HL-60/S4 treated with retinoic acid at 250 ng/mL for 4 days and 3 days (cell line): ENCODE measurements around the gene ANGPTL8.

Source experiments
- in situ Hi-C: fragments of 300-500 bp; cut with MboI; formaldehyde crosslinking; loops from 2 replicates; pipeline ENCODE4 v1.7.0; 2022; ENCODE audit warnings: low sequenced_read_pairs

The ANGPTL8 gene

DNA sequence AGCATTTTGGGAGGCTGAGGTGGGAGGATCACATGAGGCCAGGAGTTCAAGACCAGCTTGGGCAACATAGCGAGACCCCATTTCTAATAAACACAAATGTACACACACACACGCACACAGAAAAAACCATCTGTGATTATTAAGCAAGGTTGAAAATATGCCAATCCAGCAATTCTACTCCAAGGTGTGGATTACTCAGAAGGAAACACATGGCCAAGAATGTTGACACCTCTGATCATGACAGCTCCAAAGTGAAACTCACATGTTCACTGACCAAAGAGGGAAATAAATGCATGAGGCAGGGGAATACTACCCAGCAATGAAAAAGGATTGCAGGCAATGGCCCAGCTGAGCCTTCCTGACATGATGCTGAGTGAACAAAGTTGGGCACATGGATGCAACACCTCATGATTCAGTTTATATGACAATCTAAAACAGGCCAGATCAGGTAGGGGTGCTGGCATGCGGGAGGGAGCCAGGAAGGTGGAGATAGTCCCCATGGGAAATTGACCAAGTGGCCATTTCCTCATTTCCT is 18.5 kb downstream of the ANGPTL8 start:
- in situ Hi-C loops, result no loop called here

DNA sequence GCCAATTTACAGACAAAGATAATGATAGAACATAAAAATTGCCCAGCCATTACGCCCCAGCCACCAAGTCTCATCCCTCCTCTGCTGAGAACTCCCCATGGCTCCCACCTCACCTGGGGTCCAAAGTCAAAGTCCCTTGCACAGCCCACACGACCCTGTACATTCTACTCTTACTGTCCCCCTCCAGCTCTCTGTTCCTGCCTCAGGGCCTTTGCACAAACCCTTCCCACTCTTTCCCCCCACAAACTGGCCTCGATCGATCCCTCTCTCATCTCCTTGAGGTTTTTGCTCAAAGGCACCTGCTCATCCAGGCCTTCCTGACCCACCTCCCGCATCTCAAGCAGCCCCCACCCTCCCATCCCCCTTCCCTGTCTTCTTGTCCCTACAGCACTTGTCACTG is 21.6 kb downstream of the ANGPTL8 start:
- in situ Hi-C loops, result no loop called here

DNA sequence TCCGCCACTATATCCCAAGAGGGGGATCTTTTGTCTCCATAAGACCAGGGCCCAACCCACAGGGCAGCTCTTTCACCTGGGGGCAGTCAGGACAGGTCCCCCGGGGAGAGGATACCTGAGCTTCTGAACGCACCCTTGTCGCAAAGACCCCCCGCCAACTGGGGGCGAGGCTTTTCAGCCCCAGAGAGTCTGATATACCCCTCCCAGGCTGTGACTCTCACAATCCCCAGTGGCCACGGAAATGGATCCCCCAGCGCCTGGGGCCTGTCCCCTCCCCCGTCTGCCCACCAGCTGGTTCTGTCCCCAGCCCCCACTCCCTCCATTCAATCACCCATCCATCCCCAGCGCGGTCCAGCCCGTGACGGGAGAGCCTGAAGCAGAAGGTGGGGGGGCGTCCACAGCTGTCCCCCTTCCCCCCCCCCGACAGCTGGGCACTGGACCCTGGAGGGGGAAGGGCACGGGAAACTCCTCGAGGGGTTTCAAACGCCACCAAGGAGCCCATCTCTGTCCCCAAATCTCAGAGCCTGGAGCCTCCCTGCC is 22.1 kb downstream of the ANGPTL8 start:
- in situ Hi-C loops, result no loop called here

DNA sequence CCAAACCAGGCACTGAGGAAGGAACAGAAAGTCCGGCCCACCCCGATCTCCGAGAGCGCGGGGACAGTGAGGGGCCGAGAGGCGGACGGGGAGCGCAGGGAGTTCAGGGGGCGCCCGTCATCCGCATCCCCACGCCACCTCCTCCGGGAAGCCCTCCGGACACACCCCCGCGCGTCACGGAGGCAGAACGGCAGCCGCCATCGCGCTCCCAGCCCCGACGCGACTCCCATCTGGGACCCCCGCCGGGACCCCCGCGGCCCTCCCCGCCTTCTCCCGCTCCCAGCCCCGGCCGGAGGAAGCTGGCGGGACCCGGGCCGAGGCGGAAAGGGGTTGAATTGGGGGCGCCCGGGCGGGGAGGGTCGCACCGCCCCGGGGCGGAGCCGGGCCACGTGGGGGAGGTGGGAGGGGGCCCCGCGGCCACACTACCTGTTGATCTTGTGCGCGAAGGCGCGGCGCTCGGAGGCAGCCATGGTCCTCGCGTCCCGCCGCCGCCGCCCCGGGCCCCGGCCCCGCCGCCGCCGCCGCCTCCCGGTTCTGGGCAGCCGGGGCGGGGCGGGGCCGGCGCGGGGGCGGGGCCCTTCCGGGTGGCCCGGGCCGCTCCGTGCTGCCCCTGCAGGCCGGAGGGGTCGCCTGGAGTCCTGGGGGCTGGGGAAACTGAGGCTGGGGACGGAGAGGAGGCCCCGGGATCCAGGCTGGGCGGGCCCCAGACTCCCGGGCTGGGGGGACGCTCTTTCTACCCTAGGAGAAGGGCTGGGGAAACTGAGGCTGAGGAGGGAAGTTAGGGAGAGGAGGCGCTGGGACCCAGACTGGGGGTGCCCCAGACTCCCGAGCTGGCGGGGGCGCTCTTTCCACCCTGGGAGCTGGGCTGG is 22.8 kb downstream of the ANGPTL8 start, which contains the start of gene DOCK6:
TSS of gene DOCK6 (minus strand) at position 554 of the 869 bp plus-strand sequence. CDS start at position 470, 84 bp downstream.
- in situ Hi-C loops, result no loop called here

DNA sequence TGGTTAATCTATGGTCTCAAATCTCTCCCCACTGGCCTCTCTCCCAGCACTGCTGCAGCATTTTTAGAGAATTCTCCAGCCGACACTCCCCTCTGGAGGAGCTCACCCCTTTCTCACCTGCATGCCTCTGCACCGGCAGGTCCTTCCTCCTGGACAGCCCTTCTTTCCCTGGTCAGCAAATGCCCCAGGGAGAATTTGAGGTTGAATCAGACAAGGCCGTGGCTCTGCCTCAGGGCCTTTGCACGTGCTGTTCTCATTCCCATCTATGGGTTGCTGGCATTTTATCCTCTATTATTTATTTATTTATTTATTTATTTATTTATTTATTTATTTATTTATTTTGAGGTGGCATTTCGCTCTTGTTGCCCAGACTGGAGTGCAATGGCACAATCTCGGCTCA is 24.3 kb downstream of the ANGPTL8 start:
- in situ Hi-C loops, result no loop called here

DNA sequence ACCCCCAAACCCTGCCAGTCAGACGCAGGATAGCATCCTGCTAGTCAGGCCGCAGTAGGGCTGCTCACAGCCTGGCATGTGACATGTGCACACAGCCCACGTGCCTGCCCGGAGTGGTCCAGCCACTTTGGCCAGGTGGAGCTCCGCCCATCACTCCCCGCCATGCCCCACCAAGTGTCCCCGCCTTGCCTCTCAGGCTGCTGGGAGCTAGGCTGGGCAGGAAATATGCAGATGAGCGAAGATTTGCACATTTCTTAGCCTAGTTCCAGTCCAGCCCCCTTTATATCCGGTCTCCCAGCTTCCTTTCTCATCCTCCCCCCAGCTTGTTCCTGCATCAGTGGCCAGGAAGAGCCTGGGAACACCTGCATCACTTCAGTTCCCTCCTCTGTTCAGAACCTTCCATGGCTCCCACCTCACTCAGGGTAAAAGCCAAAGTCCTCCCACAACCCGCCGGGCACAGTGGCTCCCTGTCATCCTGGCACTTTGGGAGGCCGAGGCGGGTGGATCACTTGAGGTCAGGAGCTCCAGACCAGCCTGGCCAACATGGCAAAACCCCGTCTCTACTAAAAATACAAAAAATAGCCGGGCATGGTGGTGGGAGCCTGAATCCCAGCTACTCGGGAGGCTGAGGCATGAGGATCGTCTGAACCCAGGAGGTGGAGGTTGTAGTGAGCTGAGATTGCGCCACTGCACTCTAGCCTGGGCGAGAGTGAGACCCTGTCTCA is 25.2 kb downstream of the ANGPTL8 start:
- in situ Hi-C loops, result no loop called here

DNA sequence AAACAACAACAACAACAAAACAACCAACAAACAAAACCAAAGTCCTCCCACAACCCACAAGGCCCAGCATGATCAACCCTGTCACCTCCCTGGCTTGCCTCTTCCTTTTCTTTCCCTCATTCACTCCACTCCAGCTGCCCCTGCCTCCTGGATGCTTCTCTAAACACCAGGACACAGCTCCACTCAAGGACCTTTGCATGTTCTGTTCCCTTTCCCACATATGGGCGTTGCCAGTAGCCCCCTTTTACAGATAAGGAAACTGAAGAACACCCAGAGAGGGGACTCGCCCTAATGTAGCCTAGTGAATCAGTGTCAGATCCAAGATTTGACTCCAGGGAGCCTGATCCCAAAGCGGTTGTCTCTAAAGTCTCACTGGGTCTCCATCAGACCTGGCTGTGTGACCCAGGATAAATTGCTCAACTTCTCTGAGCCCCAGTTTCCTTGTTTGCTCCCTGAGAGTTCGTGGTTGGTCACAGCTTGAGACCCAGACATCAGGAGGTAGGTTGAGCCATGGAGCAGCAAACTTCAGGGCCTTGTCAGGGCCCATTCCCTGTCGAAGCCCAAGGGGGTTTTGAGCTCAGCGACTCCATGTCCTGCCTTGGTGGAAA is 25.9 kb downstream of the ANGPTL8 start:
- in situ Hi-C loops, result no loop called here

DNA sequence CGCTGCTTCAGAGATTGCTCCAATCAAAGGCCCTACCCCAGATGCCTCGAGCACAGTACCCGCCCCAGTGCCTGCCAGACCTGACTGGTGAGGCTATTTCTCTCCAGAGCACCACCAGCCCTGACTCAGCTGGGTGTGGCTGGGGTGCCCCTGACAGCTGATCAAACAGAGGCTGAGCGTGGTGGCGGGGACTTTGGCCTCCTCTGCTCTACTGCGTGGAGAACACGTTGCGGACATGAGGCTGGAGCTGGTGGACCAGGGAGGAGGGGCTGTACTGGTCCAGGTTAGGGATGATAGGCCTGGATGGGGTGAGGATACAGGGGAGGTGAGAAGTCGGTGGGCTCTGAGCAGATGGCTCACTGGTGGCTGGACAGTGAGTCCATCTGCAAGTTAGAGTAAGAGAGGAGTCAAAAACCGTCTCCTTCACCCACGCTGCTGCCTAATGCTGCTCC is 26.4 kb downstream of the ANGPTL8 start:
- in situ Hi-C loops, result no loop called here

DNA sequence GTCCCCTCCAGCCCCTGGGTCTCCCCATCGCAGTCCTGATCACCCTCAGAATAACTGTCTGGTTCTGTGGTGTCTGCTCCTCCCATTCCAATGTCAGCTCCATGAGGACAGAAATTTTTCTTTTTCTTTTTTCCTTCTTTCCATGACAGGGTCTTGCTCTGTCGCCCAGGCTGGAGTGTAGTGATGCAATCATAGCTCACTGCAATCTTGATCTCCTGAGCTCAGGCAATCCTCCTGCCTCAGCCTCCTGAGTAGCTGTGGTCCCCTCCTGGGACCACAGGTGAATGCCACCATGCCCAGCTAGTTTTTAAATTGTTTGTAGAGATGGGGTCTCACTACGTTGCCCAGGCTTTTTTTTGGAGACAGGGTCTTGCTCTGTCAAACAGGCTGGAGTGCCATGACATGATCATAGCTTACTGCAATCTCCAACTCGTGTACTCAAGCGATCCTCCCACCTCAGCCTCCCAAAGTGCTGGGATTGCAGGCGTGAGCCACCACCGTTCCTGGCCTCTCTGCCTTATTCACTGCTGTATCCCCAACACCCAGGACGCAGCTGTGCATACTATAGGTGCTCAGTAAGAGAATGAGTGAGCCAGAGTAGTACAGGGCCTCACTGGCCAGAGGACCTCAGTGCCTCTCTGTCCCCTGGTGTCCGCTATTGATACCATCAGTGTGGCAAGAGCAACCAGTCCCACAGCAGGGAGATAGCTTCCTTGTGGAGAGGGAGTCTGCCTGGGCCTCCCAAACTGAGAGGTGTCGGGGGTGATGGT is 28.1 kb downstream of the ANGPTL8 start:
- in situ Hi-C loops, result no loop called here

DNA sequence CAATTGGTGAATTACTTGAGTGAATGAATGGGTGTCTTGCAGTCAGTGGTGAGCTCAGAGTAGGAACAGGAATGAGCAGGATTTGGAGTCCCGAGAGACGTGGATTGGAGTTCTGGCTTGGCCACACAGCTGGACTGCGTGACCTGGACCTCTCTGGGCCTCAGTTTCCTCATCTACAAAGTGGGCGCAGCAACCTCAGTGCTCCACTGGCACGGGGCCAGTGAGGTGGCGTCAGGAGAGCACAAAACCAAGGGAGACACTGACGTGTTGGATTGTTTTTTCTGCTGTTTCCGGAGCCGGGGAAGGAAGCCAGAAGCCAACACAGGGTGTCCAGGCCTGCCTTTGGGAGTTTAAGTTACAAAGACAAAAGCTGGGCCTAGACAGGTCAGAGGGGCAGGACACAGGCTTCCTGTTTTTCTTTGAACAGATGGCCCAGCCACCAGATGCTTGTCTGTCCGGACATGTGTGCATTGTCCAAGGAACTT is 29.4 kb downstream of the ANGPTL8 start:
- in situ Hi-C loops, result no loop called here

DNA sequence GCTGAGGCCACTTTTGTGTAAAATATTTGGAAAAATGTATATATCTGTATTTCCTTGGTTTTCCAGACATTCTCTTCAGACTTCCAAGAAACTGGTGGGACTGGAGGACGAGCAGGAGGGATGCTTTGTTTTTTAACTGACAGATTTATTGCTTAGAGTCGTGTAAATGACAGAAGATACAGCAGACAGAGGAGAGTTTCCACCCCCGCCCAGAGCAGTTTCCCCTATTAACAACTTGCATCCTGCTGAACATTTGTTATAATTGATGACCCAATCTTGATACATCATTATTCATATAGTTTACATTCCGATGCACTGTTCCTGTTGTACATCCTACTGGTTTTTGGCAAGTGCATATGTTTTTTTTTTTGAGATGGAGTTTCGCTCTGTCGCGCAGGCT is 30.0 kb downstream of the ANGPTL8 start:
- in situ Hi-C loops, result no loop called here

DNA sequence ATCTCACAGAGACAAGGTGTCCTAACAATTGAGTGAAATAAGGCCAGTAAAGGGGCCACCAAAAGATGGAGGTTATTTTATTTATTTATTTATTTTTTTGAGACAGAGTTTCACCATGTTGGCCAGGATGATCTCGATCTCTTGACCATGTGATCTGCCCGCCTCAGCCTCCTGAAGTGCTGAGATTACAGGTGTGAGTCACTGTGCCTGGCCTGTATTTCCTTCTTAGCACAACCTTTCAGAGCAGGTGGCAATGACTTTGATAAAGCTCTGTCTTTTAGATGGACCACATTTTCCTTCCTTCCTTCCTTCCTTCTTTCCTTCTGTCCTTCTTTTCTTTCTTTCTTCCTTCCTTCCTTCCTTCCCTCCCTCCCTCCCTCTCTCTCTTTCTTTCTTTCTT is 33.9 kb downstream of the ANGPTL8 start:
- in situ Hi-C loops, result no loop called here

DNA sequence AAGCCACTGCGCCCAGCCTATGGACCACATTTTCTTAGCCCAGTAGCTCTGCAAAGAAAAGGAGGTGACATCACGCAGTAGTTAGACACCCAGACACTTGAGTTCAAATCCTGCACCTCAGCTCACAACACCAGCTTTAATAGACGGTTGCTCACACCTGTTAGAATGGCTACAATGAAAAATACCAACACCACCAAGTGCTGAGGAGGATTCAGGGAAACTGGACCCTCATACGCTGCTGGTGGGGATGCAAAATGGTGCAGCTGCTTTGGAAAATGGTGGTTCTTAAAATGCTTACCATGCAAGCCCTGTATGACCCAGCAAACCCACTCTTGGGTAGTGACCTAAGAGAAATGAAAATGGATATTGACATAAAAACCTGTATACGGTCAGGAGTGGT is 34.6 kb downstream of the ANGPTL8 start:
- in situ Hi-C loops, result no loop called here

DNA sequence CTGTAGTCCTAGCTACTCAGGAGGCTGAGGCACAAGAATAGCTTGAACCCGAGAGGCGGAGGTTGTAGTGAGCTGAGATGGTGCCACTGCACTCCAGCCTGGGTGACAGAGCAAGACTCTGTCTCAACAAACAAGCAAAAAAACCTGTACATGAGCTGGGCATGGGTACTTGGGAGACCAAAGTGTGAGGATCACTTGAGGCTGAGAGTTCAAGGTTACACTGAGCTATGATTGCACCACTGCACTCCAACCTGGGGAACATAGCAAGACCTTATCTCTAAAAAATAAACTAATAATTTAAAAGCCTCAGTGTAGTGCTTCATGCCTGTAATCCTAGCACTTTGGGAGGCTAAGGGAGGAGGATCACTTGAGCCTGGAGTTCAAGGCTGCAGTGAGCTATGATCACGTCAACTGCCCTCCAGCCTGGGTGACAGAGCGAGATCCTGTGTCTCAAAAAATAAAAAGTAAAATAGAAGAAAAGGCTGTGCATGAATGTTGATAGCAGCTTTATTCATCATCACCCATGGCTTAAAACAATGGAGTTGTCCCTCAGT is 35.2 kb downstream of the ANGPTL8 start:
- in situ Hi-C loops, result no loop called here

DNA sequence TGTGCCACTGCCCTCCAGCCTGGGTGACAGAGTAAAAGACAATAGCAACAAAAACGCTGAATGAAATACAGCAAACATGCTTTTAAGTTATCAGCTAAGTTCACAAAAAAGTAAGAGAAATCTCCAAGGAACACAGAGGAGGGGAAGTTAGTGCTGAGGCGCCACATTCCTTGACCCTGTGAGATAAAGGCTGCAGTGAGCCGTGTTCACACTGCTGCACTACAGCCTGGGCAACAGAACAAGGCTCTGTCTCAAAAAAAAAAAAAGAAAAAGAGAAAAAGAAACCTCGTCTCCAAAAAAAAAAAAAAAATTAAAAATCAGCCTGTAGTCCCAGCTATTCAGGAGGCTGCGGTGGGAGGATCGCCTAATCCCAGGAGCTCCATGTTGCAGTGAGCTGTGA is 39.3 kb downstream of the ANGPTL8 start:
- in situ Hi-C loops, result no loop called here

DNA sequence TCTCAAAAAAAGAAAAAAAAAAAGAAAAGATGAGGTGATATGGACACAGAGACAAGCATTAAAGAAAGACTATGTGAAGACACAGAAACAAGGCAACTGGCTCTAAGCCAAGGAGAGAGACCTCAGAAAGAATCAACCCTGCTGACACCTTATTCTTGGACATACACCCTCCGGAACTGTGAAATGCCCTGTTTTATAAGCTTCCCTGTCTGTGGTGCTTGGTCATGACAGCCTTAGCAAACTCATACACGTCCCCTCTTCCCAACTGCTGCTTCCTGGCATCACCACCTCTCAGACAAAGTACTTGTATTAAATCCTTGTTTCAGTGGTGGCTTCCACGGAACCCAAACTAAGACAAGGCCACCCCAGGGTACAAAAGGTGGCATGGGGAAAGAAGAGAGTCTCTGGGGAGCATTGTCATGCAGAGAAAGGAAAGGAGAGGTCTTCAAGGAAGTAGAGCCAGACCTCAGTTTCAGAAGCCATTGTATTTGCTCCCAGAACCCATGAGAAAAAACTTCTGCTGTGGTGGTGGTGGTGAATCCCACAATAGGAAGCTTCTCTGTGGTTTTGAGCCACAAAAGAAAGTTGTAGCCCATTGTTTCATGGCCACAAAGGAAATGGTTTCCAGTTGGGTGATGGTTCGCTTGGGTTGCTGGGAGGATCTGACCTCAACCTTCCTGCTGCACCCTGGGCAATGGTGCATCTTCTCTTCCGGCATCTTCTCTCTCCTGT is 40.3 kb downstream of the ANGPTL8 start:
- in situ Hi-C loops, result no loop called here

DNA sequence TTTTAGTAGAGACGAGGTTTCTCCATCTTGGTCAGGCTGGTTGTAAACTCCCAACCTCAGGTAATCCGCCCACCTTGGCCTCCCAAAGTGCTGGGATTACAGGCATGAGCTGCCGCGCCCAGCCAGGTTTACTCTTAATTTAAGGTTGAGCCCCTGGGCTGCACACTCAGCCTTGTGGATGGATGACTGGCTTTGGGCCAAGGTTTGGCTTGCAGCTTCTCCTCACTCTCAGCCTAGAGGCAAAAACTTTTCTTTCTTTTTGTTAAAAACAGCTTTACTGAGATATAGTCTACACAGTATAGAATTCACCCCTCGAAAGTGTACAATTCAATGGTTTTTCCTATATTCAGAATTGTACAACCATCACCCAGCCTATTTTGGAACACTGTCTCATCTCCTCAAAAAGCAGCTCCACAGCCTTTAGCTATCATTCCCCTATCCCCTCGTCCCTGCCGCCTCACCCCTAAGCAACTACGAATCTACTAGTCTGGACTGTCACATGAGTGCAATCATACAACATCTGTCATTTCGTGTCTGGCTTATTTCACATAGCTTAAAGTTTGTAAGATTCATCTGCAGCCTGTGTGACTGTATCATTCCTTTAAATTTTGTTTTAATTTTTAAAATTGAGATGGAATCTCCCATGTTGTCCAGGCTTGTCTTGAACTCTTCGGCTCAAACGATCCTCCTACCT is 42.1 kb downstream of the ANGPTL8 start:
- in situ Hi-C loops, result no loop called here

DNA sequence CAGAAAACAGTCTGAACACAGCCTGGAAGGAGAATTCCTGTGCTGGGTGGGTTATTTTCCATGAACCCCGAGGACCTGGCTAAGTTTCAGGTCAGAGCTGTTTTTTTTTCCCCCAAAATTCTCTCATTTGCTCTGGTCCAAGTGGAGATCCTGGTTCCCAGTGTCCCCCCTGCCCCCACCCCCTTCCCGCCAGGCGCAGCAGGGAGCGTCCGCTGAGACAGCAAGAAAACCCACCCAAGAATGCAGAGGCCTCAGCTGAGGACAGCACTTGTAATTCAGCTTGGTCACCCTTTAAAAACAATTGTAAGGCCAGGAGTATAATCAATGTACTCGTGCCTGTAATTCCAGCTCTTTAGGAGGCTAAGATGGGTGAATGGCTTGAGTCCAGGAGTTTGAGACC is 45.1 kb downstream of the ANGPTL8 start:
- in situ Hi-C loops, result no loop called here
